HepG2 (cell line): Measurements from ENCODE around the gene MLXIPL. TPM values are rescaled to one million over a fixed set of nuclear protein-coding genes. Genes with fewer than 3 reads are reported as not detected.

Source experiments
- AGO2 ChIP-seq: fragments of 200-400 bp; formaldehyde crosslinking; optimal IDR thresholded peaks from 2 replicates; pipeline ENCODE3; 2017; ENCODE audit warnings: mild to moderate bottlenecking, low read depth, low read length, moderate library complexity
- ATAD3A ChIP-seq: sonication (generic); formaldehyde crosslinking; IDR thresholded peaks from 2 replicates; pipeline ENCODE4 v1.4.0; 2020; ENCODE audit warnings: missing genetic modification reagents
- BRD4 ChIP-seq: sonication (generic); formaldehyde crosslinking; IDR thresholded peaks from 2 replicates; pipeline ENCODE4 v1.4.0; 2020; ENCODE audit warnings: missing genetic modification reagents
- ELF4 ChIP-seq: sonication (generic); formaldehyde crosslinking; IDR thresholded peaks from 2 replicates; pipeline ENCODE4 v1.5.0; 2020; ENCODE audit warnings: missing genetic modification reagents, mild to moderate bottlenecking, moderate library complexity, borderline replicate concordance
- GMEB2 ChIP-seq: IDR thresholded peaks from 2 replicates; pipeline ENCODE4 v1.6.1; 2016; ENCODE audit warnings: missing biosample characterization, missing genetic modification reagents, low read depth
- IKZF4 ChIP-seq: sonication (generic); formaldehyde crosslinking; IDR thresholded peaks from 2 replicates; pipeline ENCODE4 v1.5.1; 2020; ENCODE audit warnings: borderline replicate concordance, mild to moderate bottlenecking, low read depth, missing genetic modification reagents; ENCODE audit errors: not compliant biosample characterization
- MBD4 ChIP-seq: IDR thresholded peaks from 2 replicates; pipeline ENCODE4 v1.6.1; 2012; ENCODE audit warnings: low read length, inconsistent platforms, borderline replicate concordance
- MLLT10 ChIP-seq: sonication (generic); formaldehyde crosslinking; IDR thresholded peaks from 2 replicates; pipeline ENCODE4 v1.4.0; 2020; ENCODE audit warnings: missing genetic modification reagents
- MYNN ChIP-seq: sonication (generic); formaldehyde crosslinking; IDR thresholded peaks from 2 replicates; pipeline ENCODE4 v1.4.0; 2020; ENCODE audit warnings: mild to moderate bottlenecking, low read depth, missing genetic modification reagents
- MZF1 ChIP-seq: sonication (generic); formaldehyde crosslinking; IDR thresholded peaks from 2 replicates; pipeline ENCODE4 v1.8.1; 2023; ENCODE audit warnings: mild to moderate bottlenecking, missing genetic modification reagents, borderline replicate concordance
- NKX3-1 ChIP-seq: sonication (generic); formaldehyde crosslinking; IDR thresholded peaks from 2 replicates; pipeline ENCODE4 v1.5.0; 2020; ENCODE audit warnings: missing genetic modification reagents
- PITX1 ChIP-seq: sonication (generic); formaldehyde crosslinking; IDR thresholded peaks from 2 replicates; pipeline ENCODE4 v1.5.1; 2020; ENCODE audit warnings: mild to moderate bottlenecking, missing genetic modification reagents
- POLR2AphosphoS5 ChIP-seq: IDR thresholded peaks from 2 replicates; pipeline ENCODE4 v1.6.1; 2012; ENCODE audit warnings: low read depth, low read length
- RARG ChIP-seq: sonication (generic); formaldehyde crosslinking; IDR thresholded peaks from 2 replicates; pipeline ENCODE4 v1.4.0; 2020; ENCODE audit warnings: low read depth, mild to moderate bottlenecking, missing genetic modification reagents
- STAG1 ChIP-seq: sonication (generic); formaldehyde crosslinking; IDR thresholded peaks from 2 replicates; pipeline ENCODE4 v1.4.0; 2020; ENCODE audit warnings: missing genetic modification reagents
- ZBTB20 ChIP-seq: sonication (generic); formaldehyde crosslinking; IDR thresholded peaks from 2 replicates; pipeline ENCODE4 v1.8.1; 2023; ENCODE audit warnings: missing genetic modification reagents, low read depth, mild to moderate bottlenecking, borderline replicate concordance
- ZFP36L1 ChIP-seq: sonication (generic); formaldehyde crosslinking; IDR thresholded peaks from 2 replicates; pipeline ENCODE4 v1.8.0; 2022; ENCODE audit warnings: mild to moderate bottlenecking, missing genetic modification reagents, moderate library complexity
- ZNF264 ChIP-seq: sonication (generic); formaldehyde crosslinking; IDR thresholded peaks from 2 replicates; pipeline ENCODE4 v1.4.0; 2020; ENCODE audit warnings: missing genetic modification reagents
- ZNF441 ChIP-seq: sonication (generic); formaldehyde crosslinking; IDR thresholded peaks from 2 replicates; pipeline ENCODE4 v1.7.0; 2021; ENCODE audit warnings: missing genetic modification reagents, borderline replicate concordance
- ZNF549 ChIP-seq: sonication (generic); formaldehyde crosslinking; IDR thresholded peaks from 2 replicates; pipeline ENCODE4 v1.5.0; 2020; ENCODE audit warnings: missing genetic modification reagents
- ZNF557 ChIP-seq: sonication (generic); formaldehyde crosslinking; IDR thresholded peaks from 2 replicates; pipeline ENCODE4 v1.4.0; 2020; ENCODE audit warnings: missing genetic modification reagents
- ZNF644 ChIP-seq: IDR thresholded peaks from 2 replicates; pipeline ENCODE4 v1.6.1; 2016; ENCODE audit warnings: low read depth
- ZNF7 ChIP-seq: IDR thresholded peaks from 2 replicates; pipeline ENCODE4 v1.6.1; 2016; ENCODE audit warnings: missing biosample characterization, missing genetic modification reagents
- ZSCAN29 ChIP-seq: sonication (generic); formaldehyde crosslinking; conservative IDR thresholded peaks from 2 replicates; pipeline ENCODE4 v1.4.0; 2020; ENCODE audit warnings: mild to moderate bottlenecking, missing genetic modification reagents
- ZSCAN31 ChIP-seq: sonication (generic); formaldehyde crosslinking; IDR thresholded peaks from 2 replicates; pipeline ENCODE4 v1.5.0; 2020; ENCODE audit warnings: low read depth, mild to moderate bottlenecking, missing genetic modification reagents
- ZZZ3 ChIP-seq: sonication (generic); formaldehyde crosslinking; IDR thresholded peaks from 2 replicates; pipeline ENCODE4 v1.4.0; 2020; ENCODE audit warnings: missing genetic modification reagents, mild to moderate bottlenecking, borderline replicate concordance
- polyA plus RNA-seq, 8 experiments: library from polyadenylated mRNA; depleted of rRNA in 3 of 8; stranded (reverse) in 7 of 8; unstranded in 1 of 8; fragments of >200 nt; fragmentation: Illumina TruSeq in 4 of 8; extraction: Trizol in 4 of 8; gene quantifications; 2 replicates each; pipeline versions ENCODE4 v1.2.1 to v1.2.3, GENCODE V29; 2011 to 2016; ENCODE audit warnings: low read depth in 4 of 8, missing spikeins in 1 of 8, mixed read lengths in 1 of 8; ENCODE audit not compliant: insufficient read depth in 1 of 8
- total RNA-seq, 5 experiments: library from RNA; depleted of rRNA; stranded (reverse); fragments of >200 nt; fragmentation: Illumina TruSeq; extraction: Trizol; gene quantifications; 2 replicates each; pipeline ENCODE4 v1.2.3, GENCODE V29; 2016; ENCODE audit warnings: low read depth in 1 of 5
- TF ChIP-seq, protein P1 (sequence below): sonication (generic); formaldehyde crosslinking; IDR thresholded peaks from 2 replicates; pipeline ENCODE4 v1.5.1; 2020; ENCODE audit warnings: missing genetic modification reagents, mild to moderate bottlenecking, borderline replicate concordance
- TF ChIP-seq, protein P2 (sequence below): sonication (generic); formaldehyde crosslinking; IDR thresholded peaks from 2 replicates; pipeline ENCODE4 v1.8.0; 2022; ENCODE audit warnings: mild to moderate bottlenecking, missing genetic modification reagents, moderate library complexity

MLXIPL gene
- total and polyA plus RNA-seq, 2 of the 13 experiments (the other 11 are each of a cell fraction or from before 2014, with no cell fraction given): 51.6 to 60.1 TPM

DNA sequence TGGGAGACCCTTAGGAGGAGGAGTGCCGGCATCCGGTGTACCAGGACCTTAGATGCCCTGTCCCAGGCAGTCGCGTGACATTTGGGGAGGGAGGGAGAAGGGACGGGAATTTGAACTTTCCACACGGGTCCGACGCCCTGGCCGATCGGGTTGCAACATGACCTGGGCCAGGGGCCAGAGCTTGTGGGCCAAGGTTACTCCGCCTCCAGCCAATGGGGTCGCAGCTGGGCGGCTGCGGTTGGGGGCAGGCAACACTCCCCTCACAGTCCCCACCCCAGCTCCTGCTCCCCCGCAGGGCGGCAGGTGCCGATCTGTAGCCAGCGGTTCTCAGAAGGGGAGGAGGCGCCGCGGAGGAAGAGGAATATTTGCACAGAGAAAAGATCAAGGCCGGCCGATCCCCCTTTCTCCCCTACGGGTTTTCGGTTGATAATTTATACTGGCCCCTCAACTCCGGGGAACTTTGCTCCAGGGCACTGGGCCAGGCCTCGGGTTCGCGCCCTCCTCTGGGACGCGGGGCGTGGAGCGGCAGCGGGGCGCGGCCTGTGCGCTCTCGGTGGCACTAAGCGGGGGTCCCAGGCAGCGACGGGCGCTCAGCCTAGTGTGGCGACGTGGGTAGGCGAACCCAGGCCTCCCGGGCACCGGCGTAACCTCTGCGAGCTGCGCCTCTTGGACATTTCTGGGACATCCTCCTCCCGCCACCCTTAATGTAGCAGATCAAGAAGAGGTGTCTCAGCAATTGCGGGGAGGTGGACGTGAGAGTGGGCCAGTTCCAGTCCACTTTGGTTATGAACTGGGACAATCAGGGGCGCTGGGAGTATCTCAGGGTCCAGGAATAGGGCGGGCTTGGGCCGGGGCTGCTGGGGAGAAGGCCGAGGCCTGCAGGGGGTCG is 1.2 kb downstream of the MLXIPL start (continued):
- TF ChIP-seq, protein P1, sequence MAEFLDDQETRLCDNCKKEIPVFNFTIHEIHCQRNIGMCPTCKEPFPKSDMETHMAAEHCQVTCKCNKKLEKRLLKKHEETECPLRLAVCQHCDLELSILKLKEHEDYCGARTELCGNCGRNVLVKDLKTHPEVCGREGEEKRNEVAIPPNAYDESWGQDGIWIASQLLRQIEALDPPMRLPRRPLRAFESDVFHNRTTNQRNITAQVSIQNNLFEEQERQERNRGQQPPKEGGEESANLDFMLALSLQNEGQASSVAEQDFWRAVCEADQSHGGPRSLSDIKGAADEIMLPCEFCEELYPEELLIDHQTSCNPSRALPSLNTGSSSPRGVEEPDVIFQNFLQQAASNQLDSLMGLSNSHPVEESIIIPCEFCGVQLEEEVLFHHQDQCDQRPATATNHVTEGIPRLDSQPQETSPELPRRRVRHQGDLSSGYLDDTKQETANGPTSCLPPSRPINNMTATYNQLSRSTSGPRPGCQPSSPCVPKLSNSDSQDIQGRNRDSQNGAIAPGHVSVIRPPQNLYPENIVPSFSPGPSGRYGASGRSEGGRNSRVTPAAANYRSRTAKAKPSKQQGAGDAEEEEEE (CRISPR knock-in tag): no peak
- TF ChIP-seq ZNF264 (peak; percentile 97), ZNF549 (CRISPR knock-in tag) (no peak), MLLT10 (no peak), POLR2AphosphoS5 (peak; percentile 80), ZZZ3 (CRISPR knock-in tag) (no peak), MYNN (CRISPR knock-in tag) (no peak), ZNF644 (CRISPR knock-in tag) (no peak), ELF4 (CRISPR knock-in tag) (peak; percentile 62), ATAD3A (CRISPR knock-in tag) (no peak), MBD4 (no peak), ZBTB20 (CRISPR knock-in tag) (peak; percentile 60; the same call in 1 of the 2 replicates), ZFP36L1 (CRISPR knock-in tag) (no peak), ZSCAN29 (CRISPR knock-in tag) (peak; percentile 65; the same call in 1 of the 2 replicates), BRD4 (no peak; the same call in 1 of the 2 replicates), IKZF4 (CRISPR knock-in tag) (no peak), ZNF557 (CRISPR knock-in tag) (no peak), ZNF7 (no peak), ZNF441 (CRISPR knock-in tag) (0 out of 2 replicates have a peak, but pooled peaks have one; percentile 13), MZF1 (CRISPR knock-in tag) (no peak), STAG1 (CRISPR knock-in tag) (no peak), ZSCAN31 (CRISPR knock-in tag) (peak; percentile 84), RARG (CRISPR knock-in tag) (no peak), PITX1 (CRISPR knock-in tag) (peak; percentile 91), AGO2 (peak; percentile 99), GMEB2 (CRISPR knock-in tag) (no peak), NKX3-1 (CRISPR knock-in tag) (no peak)
- TF ChIP-seq, protein P2, sequence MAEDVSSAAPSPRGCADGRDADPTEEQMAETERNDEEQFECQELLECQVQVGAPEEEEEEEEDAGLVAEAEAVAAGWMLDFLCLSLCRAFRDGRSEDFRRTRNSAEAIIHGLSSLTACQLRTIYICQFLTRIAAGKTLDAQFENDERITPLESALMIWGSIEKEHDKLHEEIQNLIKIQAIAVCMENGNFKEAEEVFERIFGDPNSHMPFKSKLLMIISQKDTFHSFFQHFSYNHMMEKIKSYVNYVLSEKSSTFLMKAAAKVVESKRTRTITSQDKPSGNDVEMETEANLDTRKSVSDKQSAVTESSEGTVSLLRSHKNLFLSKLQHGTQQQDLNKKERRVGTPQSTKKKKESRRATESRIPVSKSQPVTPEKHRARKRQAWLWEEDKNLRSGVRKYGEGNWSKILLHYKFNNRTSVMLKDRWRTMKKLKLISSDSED (CRISPR knock-in tag): no peak
